HUES48 (cell line): Measurements from ENCODE around the gene SLC25A17.
"Not testable (repeated sequence)": the region's sequence is repeated elsewhere in the genome, so short reads cannot be mapped to it uniquely, and the experiment has no call there.

Source experiments
- H3K27ac ChIP-seq: one replicate; pipeline ENCODE4 v1.7.0; 2013; ENCODE audit warnings: low read depth, low read length, inconsistent platforms
- H3K27me3 ChIP-seq: 2 replicates; pipeline ENCODE4 v1.6.1; 2013; ENCODE audit warnings: mild to moderate bottlenecking, low read length; ENCODE audit not compliant: control insufficient read depth, insufficient read depth
- H3K36me3 ChIP-seq: 2 replicates; pipeline ENCODE4 v1.6.1; 2013; ENCODE audit warnings: low read length; ENCODE audit not compliant: control insufficient read depth, insufficient read depth
- H3K4me1 ChIP-seq: 2 replicates; pipeline ENCODE4 v1.6.1; 2013; ENCODE audit warnings: mild to moderate bottlenecking, low read length; ENCODE audit not compliant: control insufficient read depth, insufficient read depth
- H3K4me3 ChIP-seq: 2 replicates; pipeline ENCODE4 v1.5.1; 2013; ENCODE audit warnings: mild to moderate bottlenecking, low read depth, low read length
- H3K9ac ChIP-seq: 2 replicates; pipeline ENCODE4 v1.6.1; 2013; ENCODE audit warnings: mild to moderate bottlenecking, low read depth, low read length, moderate library complexity
- H3K9me3 ChIP-seq: 2 replicates; pipeline ENCODE4 v1.6.1; 2013; ENCODE audit warnings: low read length; ENCODE audit not compliant: control insufficient read depth, insufficient read depth

SLC25A17 gene

GRCh38 chr22:40853961-40854360 lies 34.8 kb upstream of the SLC25A17 start:
- Histone ChIP-seq H3K4me3 (0 out of 2 replicates have a peak overlapping the region, but pooled peaks have one; percentile 21), H3K27ac (no peak overlapping the region)

GRCh38 chr22:40853333-40853732 lies 34.2 kb upstream of the SLC25A17 start:
- Histone ChIP-seq H3K4me3 (peak overlapping the region; percentile 21; the same call in 1 of the 2 replicates), H3K36me3 (peaks cover 53% of the 10 kb centered on the region), H3K9me3 (no peaks in the 10 kb centered on the region), H3K27ac (no peak overlapping the region), H3K9ac (0 out of 2 replicates have a peak overlapping the region, but pooled peaks have one; percentile 3), H3K4me1 (peaks cover 28% of the 10 kb centered on the region), H3K27me3 (no peaks in the 10 kb centered on the region)

More at GRCh38 chr22:40853961-40854360, 34.8 kb upstream of the SLC25A17 start:
- H3K4me1 ChIP-seq: peaks cover 28% of the 10 kb centered on the region
- H3K9me3 ChIP-seq: no peaks in the 10 kb centered on the region
- no peaks in the 10 kb centered on the region for H3K27me3 ChIP-seq
- H3K9ac ChIP-seq: 0 out of 2 replicates have a peak overlapping the region, but pooled peaks have one; percentile 4
- H3K36me3 ChIP-seq: peaks cover 47% of the 10 kb centered on the region

GRCh38 chr22:40845816-40846215 lies 26.7 kb upstream of the SLC25A17 start:
- not testable (repeated sequence) for H3K9me3 ChIP-seq, H3K4me1 ChIP-seq, H3K4me3 ChIP-seq, H3K27ac ChIP-seq, H3K27me3 ChIP-seq, H3K9ac ChIP-seq
- peaks cover 99% of the 10 kb centered on the region for H3K36me3 ChIP-seq

DNA sequence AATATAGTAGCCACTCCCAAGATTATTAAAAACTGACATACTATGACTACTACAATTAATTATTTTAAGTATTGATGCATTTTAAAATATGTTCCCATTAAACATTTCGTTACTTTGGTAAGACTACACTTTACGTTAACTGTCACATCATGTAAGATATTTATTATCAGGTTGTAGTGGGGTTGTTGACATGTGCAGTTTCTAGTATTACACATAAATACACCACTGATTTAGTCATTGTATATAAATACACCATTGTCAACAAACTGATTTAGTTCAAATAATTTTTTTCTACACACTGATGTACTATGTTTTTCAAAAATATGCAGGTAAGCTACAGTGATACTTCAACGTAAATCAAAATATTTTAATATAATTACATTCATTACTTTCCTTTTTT lies 25.8 kb upstream of the SLC25A17 start:
- no peaks in the 10 kb centered on the region for H3K4me1 ChIP-seq
- H3K9ac ChIP-seq: no peak overlapping the region
- H3K27me3 ChIP-seq: no peaks in the 10 kb centered on the region
- no peaks in the 10 kb centered on the region for H3K9me3 ChIP-seq
- H3K36me3 ChIP-seq: peaks cover 99% of the 10 kb centered on the region
- no peak overlapping the region for H3K4me3 ChIP-seq
- no peak overlapping the region for H3K27ac ChIP-seq

GRCh38 chr22:40838486-40838885 lies 19.3 kb upstream of the SLC25A17 start:
- no peak overlapping the region for H3K4me3 ChIP-seq
- peaks cover 97% of the 10 kb centered on the region for H3K36me3 ChIP-seq
- no peak overlapping the region for H3K27ac ChIP-seq
- no peak overlapping the region for H3K9ac ChIP-seq
- no peaks in the 10 kb centered on the region for H3K9me3 ChIP-seq
- no peaks in the 10 kb centered on the region for H3K4me1 ChIP-seq
- H3K27me3 ChIP-seq: no peaks in the 10 kb centered on the region

- Histone ChIP-seq H3K27ac (no peak overlapping the region), H3K36me3 (peaks cover 94% of the 10 kb centered on the region), H3K9ac (no peak overlapping the region), H3K4me3 (no peak overlapping the region), H3K4me1 (no peaks in the 10 kb centered on the region), H3K9me3 (no peaks in the 10 kb centered on the region), H3K27me3 (no peaks in the 10 kb centered on the region)
Observed at GRCh38 chr22:40834619-40835018, 15.5 kb upstream of the SLC25A17 start.

DNA sequence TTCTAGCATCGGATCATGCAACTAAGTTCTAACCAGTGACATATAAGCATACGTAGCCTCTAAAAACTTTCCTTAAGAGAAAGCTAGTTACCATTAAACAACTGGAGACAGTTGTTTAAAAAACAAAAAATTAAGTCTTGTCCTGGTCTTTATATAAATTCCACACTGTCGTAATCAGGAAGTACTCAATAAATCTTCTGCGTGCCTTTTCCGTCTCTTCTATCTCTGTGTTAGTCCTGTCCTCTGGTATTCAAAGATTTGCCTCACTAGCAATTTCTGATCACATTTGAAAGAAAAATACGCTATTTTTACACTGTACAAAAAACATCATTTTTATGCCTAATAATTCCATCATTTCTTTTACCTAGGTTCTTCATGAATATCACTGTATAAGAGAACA lies 10.0 kb upstream of the SLC25A17 start:
- H3K9me3 ChIP-seq: no peaks in the 10 kb centered on the region

DNA sequence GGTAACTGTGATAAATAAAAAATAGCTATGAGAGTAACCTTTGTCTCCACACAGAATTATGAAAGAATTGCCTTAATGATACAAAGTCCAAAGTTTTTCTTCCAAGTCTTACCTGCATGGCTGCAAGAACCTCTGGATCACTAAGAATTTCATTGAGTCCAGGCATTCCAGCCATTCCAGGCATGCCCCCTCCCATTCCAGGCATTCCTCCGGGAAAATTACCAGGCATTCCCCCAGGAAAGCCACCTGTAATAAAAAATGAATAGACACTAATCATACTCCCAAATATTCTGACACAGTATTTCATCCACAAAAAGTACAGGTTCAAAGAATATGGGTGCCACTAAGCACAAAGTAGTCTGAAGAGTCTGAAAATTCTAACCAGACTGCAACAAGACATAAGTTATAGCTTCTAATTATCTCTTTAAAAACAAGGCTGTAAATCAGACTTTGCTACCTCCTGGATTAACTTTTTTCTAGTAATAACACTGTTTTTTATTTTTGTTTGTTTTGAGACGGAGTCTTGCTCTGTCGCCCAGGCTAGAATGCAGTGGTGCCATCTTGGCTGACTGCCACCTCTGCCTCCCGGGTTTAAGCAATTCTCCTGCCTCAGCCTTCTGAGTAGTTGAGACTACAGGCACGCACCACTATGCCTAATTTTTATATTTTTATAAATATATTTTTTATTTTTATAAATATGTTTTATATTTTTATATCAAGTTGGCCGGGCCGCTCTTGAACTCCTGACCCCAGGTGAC lies 8.0 kb upstream of the SLC25A17 start:
- H3K9ac ChIP-seq: 0 out of 2 replicates have a peak overlapping the region, but pooled peaks have one; percentile 10
- H3K27ac ChIP-seq: peak overlapping the region; percentile 49
- H3K9me3 ChIP-seq: no peaks in the 10 kb centered on the region
- H3K27me3 ChIP-seq: no peaks in the 10 kb centered on the region
- peaks cover 89% of the 10 kb centered on the region for H3K36me3 ChIP-seq
- peaks cover 14% of the 10 kb centered on the region for H3K4me1 ChIP-seq
- H3K4me3 ChIP-seq: no peak overlapping the region; the same call in 1 of the 2 replicates

More for the DNA sequence above, 10.0 kb upstream of the SLC25A17 start:
- H3K27me3 ChIP-seq: no peaks in the 10 kb centered on the region
- peaks cover 87% of the 10 kb centered on the region for H3K36me3 ChIP-seq
- no peak overlapping the region for H3K9ac ChIP-seq
- peaks cover 14% of the 10 kb centered on the region for H3K4me1 ChIP-seq
- H3K4me3 ChIP-seq: no peak overlapping the region
- H3K27ac ChIP-seq: no peak overlapping the region

- not testable (repeated sequence) for H3K27me3 ChIP-seq, H3K9me3 ChIP-seq, H3K9ac ChIP-seq, H3K4me3 ChIP-seq
- H3K36me3 ChIP-seq: peaks cover 80% of the 10 kb centered on the region
- H3K27ac ChIP-seq: peak overlapping the region; percentile 44
- H3K4me1 ChIP-seq: peaks cover 14% of the 10 kb centered on the region
Observed at GRCh38 chr22:40826292-40826691, 7.1 kb upstream of the SLC25A17 start.

DNA sequence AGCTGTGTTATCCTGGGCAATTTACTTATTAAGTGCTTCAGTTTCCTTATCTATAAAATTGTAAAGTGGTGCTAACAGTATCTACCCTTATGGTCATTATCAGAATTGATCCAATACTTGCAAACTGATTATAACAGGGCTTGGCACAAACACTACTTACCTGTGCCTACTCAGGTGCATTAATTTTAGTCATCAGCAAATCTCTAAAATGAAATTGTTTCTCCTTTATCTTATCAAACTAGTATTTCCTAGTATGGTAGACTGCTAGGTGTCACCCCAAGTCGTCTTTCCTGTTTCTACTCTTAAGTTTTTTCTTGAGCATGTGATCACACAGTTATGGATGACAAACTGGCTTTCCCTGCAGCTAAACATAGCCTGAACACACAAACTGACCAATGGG lies 4.3 kb upstream of the SLC25A17 start:
- H3K4me1 ChIP-seq: peaks cover 22% of the 10 kb centered on the region
- no peaks in the 10 kb centered on the region for H3K27me3 ChIP-seq
- peaks cover 52% of the 10 kb centered on the region for H3K36me3 ChIP-seq
- H3K27ac ChIP-seq: no peak overlapping the region
- no peak overlapping the region for H3K9ac ChIP-seq
- no peaks in the 10 kb centered on the region for H3K9me3 ChIP-seq
- no peak overlapping the region for H3K4me3 ChIP-seq

DNA sequence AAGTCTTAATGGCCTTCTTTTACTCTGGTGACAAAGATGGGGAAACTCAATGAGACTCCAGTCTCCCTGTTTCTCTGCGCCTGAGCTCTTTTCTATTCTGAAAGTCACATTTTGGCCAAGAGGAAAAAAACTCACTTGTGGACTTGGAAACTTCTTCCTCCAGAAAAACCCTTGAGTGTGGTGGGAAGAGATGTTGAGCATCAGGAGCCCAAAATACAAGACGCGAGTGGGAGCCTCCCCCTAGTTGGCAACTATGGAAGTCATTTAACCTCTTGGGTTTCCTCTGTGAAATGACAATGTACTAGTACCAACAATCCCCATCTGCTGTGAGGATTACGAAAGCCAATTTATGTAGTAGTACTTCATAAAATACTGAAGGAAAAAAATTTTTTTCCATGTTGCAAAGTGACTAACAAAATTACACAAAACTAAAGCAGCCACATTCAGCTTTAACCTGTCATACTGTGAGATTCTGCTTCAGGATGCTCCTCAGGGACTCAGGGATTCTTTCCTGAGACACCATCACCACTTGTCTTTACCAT lies 524 bp upstream of the SLC25A17 start:
- Histone ChIP-seq H3K27me3 (no peaks in the 10 kb centered on the region), H3K9ac (peak overlapping the region; percentile 53), H3K36me3 (peaks cover 23% of the 10 kb centered on the region), H3K27ac (peak overlapping the region; percentile 80), H3K4me3 (peak overlapping the region; percentile 64), H3K9me3 (no peaks in the 10 kb centered on the region), H3K4me1 (peaks cover 8% of the 10 kb centered on the region)
